Gastroesophageal sphincter (tissue), 4 donors: Measurements from ENCODE around the gene KLHL29. TPM values are rescaled to one million over a fixed set of nuclear protein-coding genes. Genes with fewer than 3 reads are reported as not detected.

Experiments
- ATAC-seq: fragments of 150-250 bp; one replicate; pipeline ENCODE4 v1.9.1; 2016; ENCODE audit warnings: mild to moderate bottlenecking, moderate library complexity
- H3K27ac ChIP-seq, 4 donors: fragments of 200-600 bp; sonication (generic) in 3 of 4; 1 replicate in 3 of 4; 2 replicates in 1 of 4; pipeline ENCODE4 v1.5.1; 2016 to 2019
- H3K27me3 ChIP-seq: fragments of 200-600 bp; sonication (generic); one replicate; pipeline ENCODE4 v1.5.1; 2019
- H3K36me3 ChIP-seq, 2 donors: fragments of 200-600 bp; sonication (generic); one replicate each; pipeline ENCODE4 v1.5.1; 2019; ENCODE audit warnings: control low read depth in 1 of 2
- H3K4me1 ChIP-seq, 3 donors: fragments of 200-600 bp; sonication (generic); 1 replicate in 2 of 3; 2 replicates in 1 of 3; pipeline ENCODE4 v1.5.1; 2016 to 2019; ENCODE audit warnings: control low read depth in 2 of 3
- H3K4me3 ChIP-seq, 2 donors: fragments of 200-600 bp; sonication (generic); one replicate each; pipeline ENCODE4 v1.5.1; 2019; ENCODE audit warnings: mild to moderate bottlenecking in 1 of 2, moderate library complexity in 1 of 2
- H3K9me3 ChIP-seq, 3 donors: fragments of 200-600 bp; sonication (generic); one replicate each; pipeline ENCODE4 v1.5.1; 2017 to 2019; ENCODE audit warnings: control low read depth in 2 of 3
- CTCF ChIP-seq, 4 experiments: fragments of 200-600 bp in 2 of 4; fragments of 450-650 bp in 2 of 4; sonication (generic) in 1 of 4; IDR thresholded peaks; one replicate each; pipeline ENCODE4 v1.5.1; 2017 to 2019; ENCODE audit warnings: antibody characterized with exemption in 4 of 4, mild to moderate bottlenecking in 2 of 4, moderate library complexity in 2 of 4
- EP300 ChIP-seq: sonication (generic); formaldehyde crosslinking; IDR thresholded peaks from one replicate; pipeline ENCODE4 v1.6.1; 2017; ENCODE audit warnings: antibody characterized with exemption, mild to moderate bottlenecking
- POLR2A ChIP-seq, 2 donors: fragments of 450-650 bp; IDR thresholded peaks; one replicate each; pipeline ENCODE4 v1.6.1; 2017; ENCODE audit warnings: antibody characterized with exemption in 2 of 2, mild to moderate bottlenecking in 2 of 2, moderate library complexity in 1 of 2
- POLR2AphosphoS5 ChIP-seq: sonication (generic); formaldehyde crosslinking; IDR thresholded peaks from one replicate; pipeline ENCODE4 v1.6.1; 2017; ENCODE audit warnings: antibody characterized with exemption
- WGBS, 2 donors: methylation state at CpG; one replicate each; pipeline ENCODE4 v1.1.5; 2018; ENCODE audit warnings: low coverage in 1 of 2; 5-methylcytosine and 5-hydroxymethylcytosine counted together
- total RNA-seq, 4 donors: library from RNA; depleted of rRNA; stranded (reverse); fragments of >200 nt; gene quantifications; one replicate each; pipeline ENCODE4 v1.1.0, GENCODE V29; 2016

KLHL29 gene
- total RNA-seq, 4 donors from 2014 or later = 15.2 to 31.5 (median 24.2) TPM

GRCh38 chr2:23571527-23572282 lies 186.7 kb downstream of the KLHL29 start:
- no peak for TF ChIP-seq CTCF (IDR thresholded peaks at IDR 0.05)
- TF ChIP-seq POLR2AphosphoS5 = no peak
- TF ChIP-seq EP300 = no peak
- no peak for TF ChIP-seq POLR2A (IDR thresholded peaks at IDR 0.05)
- H3K27me3 ChIP-seq = no peaks in the 10 kb centered on the region
- WGBS, 2 donors = 84 to 87% methylated on average over 7 to 10 of the region's 12 CpGs
- H3K4me3 ChIP-seq = no peak overlapping the region
- H3K4me1 ChIP-seq = peaks cover 0 to 66% (median 14%) of the 10 kb centered on the region in 3 donors
- ATAC-seq = no peak
- no peaks in the 10 kb centered on the region for H3K36me3 ChIP-seq
- peak overlapping the region in 2 of 4 donors; percentile 83 to 85 for H3K27ac ChIP-seq
- no peaks in the 10 kb centered on the region for H3K9me3 ChIP-seq

- Histone ChIP-seq H3K4me3 (no peak overlapping the region), H3K27me3 (no peaks in the 10 kb centered on the region), H3K27ac (peak overlapping the region in 1 of 4 donors; percentile 28), H3K9me3 (no peaks in the 10 kb centered on the region), H3K36me3 (no peaks in the 10 kb centered on the region), H3K4me1 (peaks cover 0 to 44% (median 0%) of the 10 kb centered on the region in 3 donors)
- TF ChIP-seq POLR2A (IDR thresholded peaks at IDR 0.05) (no peak), POLR2AphosphoS5 (no peak), CTCF (IDR thresholded peaks at IDR 0.05) (no peak), EP300 (no peak)
- no peak for ATAC-seq
- 80% methylated on average over 8 of the region's 13 CpGs; no CpG with 5 or more reads in 1 of the 2 donors for WGBS, 2 donors
Measured at GRCh38 chr2:23574919-23575654, 190.1 kb downstream of the KLHL29 start.

- no peak overlapping the region for H3K27ac ChIP-seq
- no peak overlapping the region for H3K4me3 ChIP-seq
- no peak for ATAC-seq
- H3K9me3 ChIP-seq = no peaks in the 10 kb centered on the region
- TF ChIP-seq POLR2A (IDR thresholded peaks at IDR 0.05) (no peak), POLR2AphosphoS5 (no peak), EP300 (no peak), CTCF (IDR thresholded peaks at IDR 0.05) (no peak)
- no peaks in the 10 kb centered on the region for H3K27me3 ChIP-seq
- WGBS, 2 donors = 85 to 86% methylated on average over 10 to 11 of the region's 11 CpGs
- H3K4me1 ChIP-seq = peaks cover 0 to 32% (median 0%) of the 10 kb centered on the region in 3 donors
- H3K36me3 ChIP-seq = no peaks in the 10 kb centered on the region
Measured at GRCh38 chr2:23578964-23579671, 194.1 kb downstream of the KLHL29 start.

- TF ChIP-seq CTCF (IDR thresholded peaks at IDR 0.05) (no peak), POLR2A (IDR thresholded peaks at IDR 0.05) (no peak), POLR2AphosphoS5 (no peak)
Measured at GRCh38 chr2:23579674-23580073, 194.7 kb downstream of the KLHL29 start.

More at GRCh38 chr2:23579674-23580073, 194.7 kb downstream of the KLHL29 start:
- ATAC-seq = no peak
- peaks cover 0 to 36% (median 0%) of the 10 kb centered on the region in 3 donors for H3K4me1 ChIP-seq
- 100% methylated on average over 2 of the region's 5 CpGs for WGBS, 2 donors
- H3K9me3 ChIP-seq = no peaks in the 10 kb centered on the region
- no peak overlapping the region for H3K4me3 ChIP-seq
- H3K27me3 ChIP-seq = no peaks in the 10 kb centered on the region
- no peak overlapping the region for H3K27ac ChIP-seq
- no peaks in the 10 kb centered on the region for H3K36me3 ChIP-seq
